ENCODE results near the gene FOSL2. TPM values are rescaled to one million over a fixed set of nuclear protein-coding genes. Genes with fewer than 3 reads are reported as not detected.

The FOSL2 gene
- total and polyA plus RNA-seq, 2 experiments from 2014 or later = 0.60 to 4.3 TPM

- Histone ChIP-seq H2AFZ (no peak overlapping the region), H3K36me3 (ENCODE audit: insufficient read depth) (no peaks in the 10 kb centered on the region), H3K4me2 (no peak overlapping the region), H3F3A (replicated peaks; ENCODE audit: low read depth) (no peaks in the 10 kb centered on the region), H3K4me3 (no peak overlapping the region), H3K27me3 (ENCODE audit: insufficient read depth) (0 out of 2 replicates have a peak, but pooled peaks cover 31% of the 10 kb centered on the region), H3K27ac (ENCODE audit: low read depth) (no peak overlapping the region), H4K20me1 (replicated peaks; ENCODE audit: insufficient read depth) (no peaks in the 10 kb centered on the region), H3K4me1 (ENCODE audit: insufficient read depth) (no peaks in the 10 kb centered on the region), H3K9me2 (ENCODE audit: insufficient read depth) (0 out of 2 replicates have a peak, but pooled peaks cover 3% of the 10 kb centered on the region), H3K79me2 (replicated peaks; ENCODE audit: insufficient read depth) (no peaks in the 10 kb centered on the region)
- Mint-ChIP-seq H3K27me3 (ENCODE audit: insufficient read depth, low read depth, poor library complexity) (peaks cover 21% of the 10 kb centered on the region), H3K4me3 (no peak overlapping the region), H3K36me3 (ENCODE audit: low read depth) (no peaks in the 10 kb centered on the region), H3K27ac (no peak overlapping the region), H3K4me1 (peaks cover 2% of the 10 kb centered on the region; the same call in 1 of the 3 replicates), H3K9me3 (no peaks in the 10 kb centered on the region)
- ATAC-seq (peak; percentile 65), DNase-seq (ENCODE audit: low spot score) (no peak)
- TF ChIP-seq EZH2phosphoT487 (IDR thresholded peaks at IDR 0.05; ENCODE audit: unreplicated experiment) (no peak), ZNF114 (CRISPR knock-in tag; IDR thresholded peaks at IDR 0.05) (no peak), EZH2 (IDR thresholded peaks at IDR 0.05; ENCODE audit: low read depth, unreplicated experiment) (no peak), ZNF462 (CRISPR knock-in tag; IDR thresholded peaks at IDR 0.05) (no peak), ZNF331 (CRISPR knock-in tag; IDR thresholded peaks at IDR 0.05; ENCODE audit: low read depth) (no peak), POLR2AphosphoS5 (IDR thresholded peaks at IDR 0.05; ENCODE audit: low read depth) (no peak), CTCF (conservative IDR thresholded peaks at IDR 0.05; ENCODE audit: low read depth in 2 of 2) (no peak), REST (IDR thresholded peaks at IDR 0.05; ENCODE audit: unreplicated experiment) (no peak), CREB1 (CRISPR knock-in tag; IDR thresholded peaks at IDR 0.05; ENCODE audit: low read depth) (no peak), JUNB (IDR thresholded peaks at IDR 0.05; ENCODE audit: unreplicated experiment) (no peak), ETS1 (IDR thresholded peaks at IDR 0.05) (no peak), STAT1 (IDR thresholded peaks at IDR 0.05; ENCODE audit: unreplicated experiment) (no peak), NANOG (IDR thresholded peaks at IDR 0.05; ENCODE audit: borderline replicate concordance) (no peak)
Measured at GRCh38 chr2:28381225-28382180, 11.2 kb upstream of the FOSL2 start.
